Measurements from ENCODE around the gene THOC1.

Gene THOC1

GRCh38 chr18:275486-275885, 7.6 kb upstream of the THOC1 start:
- DNase-seq (ENCODE audit: low read depth): no peak

- DNase-seq (ENCODE audit: low read depth): no peak
Measured at GRCh38 chr18:274313-274712, 6.5 kb upstream of the THOC1 start.

- DNase-seq (ENCODE audit: low read depth): no peak
Measured at GRCh38 chr18:273525-273924, 5.7 kb upstream of the THOC1 start.

- DNase-seq (ENCODE audit: low read depth): no peak
Measured at GRCh38 chr18:272650-273049, 4.8 kb upstream of the THOC1 start.

DNA sequence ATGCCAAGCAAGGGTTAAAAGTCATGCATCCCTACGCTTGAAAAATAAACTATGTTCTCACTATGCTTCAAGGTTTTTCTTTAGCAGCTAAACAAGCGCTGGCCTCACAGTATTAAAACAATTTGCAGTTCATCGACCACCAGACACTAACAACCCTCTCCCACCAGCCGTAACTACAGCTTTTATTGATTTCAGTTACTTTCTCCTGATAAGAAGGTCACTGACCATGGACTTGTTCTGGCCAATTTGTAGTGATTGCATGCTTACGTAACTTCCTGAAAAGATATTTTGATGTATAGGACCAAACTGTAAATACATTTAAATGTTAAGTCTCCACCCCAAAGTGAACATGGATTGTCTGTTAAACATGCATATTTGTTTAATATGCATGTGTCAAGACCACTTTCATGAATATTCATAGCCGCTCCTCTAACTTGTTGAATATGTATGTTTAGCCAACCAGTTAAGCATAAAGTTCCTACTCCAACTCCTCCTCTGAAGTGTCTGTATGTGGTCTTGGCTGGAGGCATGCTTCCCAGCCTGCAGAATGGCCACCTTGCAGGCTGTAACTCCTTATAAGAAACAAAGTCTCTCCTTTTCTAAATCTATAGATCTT, 1.7 kb upstream of the THOC1 start:
- DNase-seq (ENCODE audit: low read depth): no peak

DNA sequence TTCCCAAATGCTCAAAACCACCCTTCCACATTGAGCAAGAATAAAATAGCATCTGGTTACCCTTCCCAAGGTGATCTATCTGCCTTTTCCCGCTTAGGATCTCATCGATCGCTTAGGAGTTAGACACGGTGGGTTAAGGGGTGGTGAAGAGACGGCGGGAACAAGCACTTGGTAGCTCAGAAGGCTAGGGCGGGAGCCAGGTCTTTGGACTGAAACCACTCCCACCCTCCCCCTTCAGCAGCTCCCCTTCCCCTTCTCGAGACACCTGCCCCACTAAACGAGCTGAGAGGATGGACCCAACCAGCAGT, 513 bp downstream of the THOC1 start:
- DNase-seq (ENCODE audit: low read depth): peak; percentile 10

DNA sequence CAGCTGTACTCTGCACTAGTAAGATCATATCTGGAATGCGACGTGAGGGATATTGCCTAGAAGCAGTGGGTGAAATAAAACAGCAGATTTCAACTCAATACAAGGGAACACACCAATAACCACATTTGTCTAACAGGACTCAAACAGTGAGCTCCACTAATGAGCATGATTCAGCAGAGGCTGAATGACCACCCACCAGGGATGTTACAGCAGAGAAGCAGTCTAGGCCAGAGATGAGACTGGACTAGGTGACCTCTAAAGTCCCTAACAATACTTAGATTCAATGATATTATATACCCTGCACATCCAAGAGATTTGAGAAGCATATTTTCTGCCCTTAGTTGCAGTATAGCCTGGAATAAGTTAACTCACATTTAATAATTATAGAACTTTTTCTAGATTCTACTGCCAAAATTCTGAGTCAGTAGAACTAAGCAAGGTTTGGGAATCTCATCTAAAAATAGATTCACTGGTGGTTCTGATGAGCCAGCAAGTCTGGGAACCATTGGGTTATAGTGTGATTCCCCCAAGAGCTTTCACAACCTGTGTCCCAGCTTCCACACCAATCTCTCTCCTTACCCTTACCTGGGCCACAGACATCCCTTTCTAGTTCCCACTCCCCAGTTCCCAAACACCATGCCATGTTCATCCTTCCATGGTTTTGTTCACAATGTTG, 6.3 kb downstream of the THOC1 start:
- DNase-seq (ENCODE audit: low read depth): no peak

DNA sequence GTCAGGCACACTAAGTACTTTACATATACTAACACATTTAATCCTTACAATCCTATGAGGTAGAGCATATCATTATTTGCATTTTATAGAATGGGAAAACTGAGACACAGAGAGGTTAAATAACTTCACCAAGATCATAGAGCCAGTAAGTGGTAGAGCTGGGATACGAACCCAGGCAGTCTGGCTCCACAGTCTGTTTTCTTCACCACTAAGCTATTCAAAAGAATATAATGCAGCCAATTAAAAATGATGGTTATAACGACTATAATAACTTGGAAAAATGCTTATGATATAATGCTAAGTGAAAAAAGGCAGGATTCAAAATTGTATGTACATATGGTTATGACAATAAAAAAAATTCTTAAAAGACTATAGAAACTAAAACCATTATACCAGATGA, 7.3 kb downstream of the THOC1 start:
- DNase-seq (ENCODE audit: low read depth): no peak

GRCh38 chr18:255171-255570, 12.7 kb downstream of the THOC1 start:
- DNase-seq (ENCODE audit: low read depth): no peak

GRCh38 chr18:253121-253520, 14.7 kb downstream of the THOC1 start:
- no peak for DNase-seq (ENCODE audit: low read depth)

GRCh38 chr18:251572-251971, 16.3 kb downstream of the THOC1 start:
- DNase-seq (ENCODE audit: low read depth): no peak

DNA sequence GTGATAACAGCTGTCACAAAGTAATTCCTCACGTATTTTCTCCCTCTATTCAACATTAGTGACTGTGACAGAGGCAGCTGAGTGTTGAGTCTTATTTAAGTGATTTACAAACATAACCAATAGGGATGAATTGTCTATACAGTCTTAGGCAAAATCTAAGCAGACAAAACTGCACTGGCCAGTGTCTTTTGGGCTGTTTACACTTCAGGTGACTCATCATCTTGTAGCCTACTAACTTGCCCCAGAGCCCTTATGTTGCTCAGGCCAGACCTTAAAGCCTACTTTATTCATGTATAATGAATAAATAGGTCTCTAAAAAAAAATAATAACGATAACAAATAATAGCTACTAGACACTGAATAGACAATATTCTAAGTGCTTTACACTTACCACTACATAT, 17.2 kb downstream of the THOC1 start:
- no peak for DNase-seq (ENCODE audit: low read depth)

GRCh38 chr18:248053-248452, 19.8 kb downstream of the THOC1 start:
- no peak for DNase-seq (ENCODE audit: low read depth)

DNA sequence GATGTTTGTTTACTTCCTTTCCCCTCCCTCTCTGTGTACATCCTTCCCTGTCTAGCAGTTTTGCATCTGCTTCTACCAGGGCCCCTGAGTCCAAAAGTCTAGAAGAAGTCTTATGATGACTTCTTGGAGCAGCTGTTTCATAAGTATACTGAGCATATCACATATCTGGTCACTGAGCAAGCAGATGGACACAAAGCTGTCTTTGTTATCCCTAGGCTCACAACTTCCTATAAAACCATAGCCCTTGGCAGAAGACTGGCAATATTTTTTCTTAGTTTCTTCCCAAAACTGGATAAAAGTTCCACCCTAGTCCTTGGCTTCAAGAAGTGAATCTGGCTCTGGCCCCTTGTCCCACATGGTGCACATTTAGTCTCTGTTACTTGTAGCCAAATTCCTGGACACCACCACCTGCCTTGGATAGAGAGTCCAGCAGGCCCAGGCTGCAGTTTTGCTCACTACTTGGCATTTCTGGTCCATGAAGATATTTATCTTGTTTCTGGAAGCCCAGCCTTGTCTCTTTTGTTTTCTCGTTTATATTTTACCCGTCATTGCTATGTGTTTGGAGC, 22.5 kb downstream of the THOC1 start:
- no peak for DNase-seq (ENCODE audit: low read depth)

GRCh38 chr18:240175-240574, 27.7 kb downstream of the THOC1 start:
- no peak for DNase-seq (ENCODE audit: low read depth)

- no peak for DNase-seq (ENCODE audit: low read depth)
Measured at GRCh38 chr18:231563-231962, 36.3 kb downstream of the THOC1 start.

DNA sequence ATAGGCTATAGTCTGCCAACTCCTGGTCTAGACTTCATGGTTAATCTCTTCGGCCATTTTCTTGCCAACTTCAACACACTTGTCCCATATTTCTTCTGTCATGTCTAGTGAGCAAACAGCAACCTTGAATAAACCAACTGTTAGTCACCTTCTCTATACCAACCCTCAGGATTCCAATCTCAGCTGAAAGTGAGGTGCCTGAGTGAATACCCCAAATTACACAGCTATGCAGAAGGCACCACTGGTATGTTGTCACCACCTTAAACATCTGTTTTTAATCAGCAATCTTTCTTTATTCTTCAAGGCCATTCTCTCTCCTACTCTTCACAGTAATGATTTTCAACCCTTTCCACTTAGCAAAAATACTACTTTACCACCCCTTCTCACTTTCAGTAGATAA, 39.3 kb downstream of the THOC1 start:
- DNase-seq (ENCODE audit: low read depth): no peak

GRCh38 chr18:227902-228301, 39.9 kb downstream of the THOC1 start:
- DNase-seq (ENCODE audit: low read depth): no peak

DNA sequence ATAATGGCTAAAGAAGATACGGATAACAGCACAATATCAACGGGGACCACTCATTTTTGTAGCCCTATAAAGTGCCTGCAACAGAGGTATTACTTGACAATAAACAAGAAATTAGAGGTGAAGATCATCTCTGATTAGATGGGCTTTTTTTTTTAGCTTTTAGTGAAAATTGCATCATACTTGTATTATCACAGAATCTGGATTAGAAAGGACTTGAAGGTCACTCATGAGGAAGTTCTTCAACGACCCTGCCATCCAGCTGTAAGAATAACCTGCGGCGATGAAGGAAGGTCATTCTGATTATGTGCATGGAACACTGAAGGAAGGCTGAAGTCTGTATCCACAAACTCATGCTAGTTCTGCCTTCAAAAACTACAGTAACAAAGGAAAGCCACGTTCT, 40.5 kb downstream of the THOC1 start:
- no peak for DNase-seq (ENCODE audit: low read depth)

DNA sequence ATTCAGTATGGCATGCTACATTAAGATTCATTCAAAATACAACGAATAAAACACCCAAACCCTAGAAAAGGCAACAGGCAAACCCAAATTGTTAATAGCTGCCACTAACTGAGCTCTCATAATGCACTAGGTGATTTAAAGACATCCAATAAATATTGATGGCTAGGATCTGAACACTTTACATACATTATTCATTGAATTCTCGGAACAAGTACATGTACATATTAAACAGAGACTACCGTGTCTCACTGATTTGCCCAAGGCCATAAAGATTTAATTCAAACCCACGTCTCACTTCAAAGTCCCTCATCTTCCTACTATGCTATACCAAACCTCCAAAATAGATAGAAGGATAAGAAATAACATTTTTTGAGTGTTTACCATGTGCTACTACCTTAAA, 42.1 kb downstream of the THOC1 start:
- no peak for DNase-seq (ENCODE audit: low read depth)

DNA sequence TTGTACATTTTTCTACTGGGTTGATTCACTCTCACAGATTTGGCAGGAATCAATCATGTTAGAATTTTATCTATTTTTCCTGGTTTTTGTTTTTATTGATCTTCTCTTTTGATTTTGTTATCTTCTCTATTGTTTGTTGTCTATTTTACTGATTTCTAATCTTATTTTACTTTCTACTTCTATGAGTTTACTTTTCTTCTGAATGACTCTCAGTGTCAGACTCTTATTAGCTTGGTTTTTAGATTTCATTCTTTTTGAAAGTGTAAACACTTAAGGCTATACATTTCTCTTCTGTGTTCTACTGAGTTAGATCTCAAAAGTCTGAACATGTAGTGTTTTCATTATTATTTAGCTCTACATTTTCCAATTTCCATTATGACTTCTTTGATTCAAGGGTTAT, 47.1 kb downstream of the THOC1 start:
- no peak for DNase-seq (ENCODE audit: low read depth)

GRCh38 chr18:217532-218336, 50.1 kb downstream of the THOC1 start:
- no peak for DNase-seq (ENCODE audit: low read depth)

DNA sequence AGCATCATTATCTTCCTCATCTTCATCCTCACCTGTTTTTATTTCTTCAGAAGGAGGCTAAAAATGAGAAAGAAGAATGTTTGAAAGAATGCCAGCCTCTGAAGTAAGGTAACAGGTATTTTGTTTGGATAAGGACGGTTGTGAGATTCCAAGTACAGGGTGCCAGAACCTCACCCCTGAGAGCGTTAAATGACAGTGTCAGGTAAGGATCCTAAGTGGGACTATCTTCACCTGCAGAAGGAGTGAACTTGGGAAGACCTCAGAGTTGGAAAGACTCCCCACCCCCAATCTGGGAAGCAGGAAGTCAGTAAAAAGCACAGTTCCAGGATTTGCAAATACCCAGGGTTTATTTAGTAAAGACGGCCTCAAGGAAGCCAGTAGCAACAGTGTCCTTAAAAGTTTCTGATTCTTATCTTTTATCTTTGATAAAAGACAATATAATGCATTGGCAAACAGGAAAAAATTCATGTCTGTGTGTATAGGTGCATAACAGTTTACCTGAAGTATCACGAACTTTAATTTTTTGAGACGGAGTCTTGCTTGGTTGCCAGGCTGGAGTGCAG, 52.3 kb downstream of the THOC1 start:
- no peak for DNase-seq (ENCODE audit: low read depth)

All from HS-5 (cell line).